Measurements from ENCODE around the gene RNF128. TPM values are rescaled to one million over a fixed set of nuclear protein-coding genes. Genes with fewer than 3 reads are reported as not detected.
A peak's percentile ranks its signal among the peaks of the same experiment; 100 is the strongest.

The RNF128 gene
- total and polyA plus RNA-seq, 2 of the 13 experiments (the other 11 are each of a cell fraction or from before 2014, with no cell fraction given): 18.5 to 43.5 TPM

GRCh38 chrX:106726485-106727437, at the start of gene RNF128 (continued):
- no peak for TF ChIP-seq AKNA (CRISPR knock-in tag; IDR thresholded peaks at IDR 0.05; ENCODE audit: borderline replicate concordance)
- TF ChIP-seq ASH2L (IDR thresholded peaks at IDR 0.05; ENCODE audit: insufficient read length, low read depth, low read length): peak; percentile 76
- TF ChIP-seq HMGXB4 (CRISPR knock-in tag; IDR thresholded peaks at IDR 0.05; ENCODE audit: borderline replicate concordance in 1 of 2, low read depth in 1 of 2): peak; percentile 67 to 68; a peak in 1 of 4 replicates
- TF ChIP-seq CHCHD3 (CRISPR knock-in tag; IDR thresholded peaks at IDR 0.05): no peak
- no peak for TF ChIP-seq FIP1L1 (IDR thresholded peaks at IDR 0.05; ENCODE audit: borderline replicate concordance, insufficient read depth, low read depth, low read length)
- no peak for TF ChIP-seq ZNF224 (CRISPR knock-in tag; IDR thresholded peaks at IDR 0.05)
- no peak for TF ChIP-seq NPAS2 (CRISPR knock-in tag; IDR thresholded peaks at IDR 0.05; ENCODE audit: borderline replicate concordance)
- no peak for TF ChIP-seq ZBTB38 (CRISPR knock-in tag; IDR thresholded peaks at IDR 0.05)
- no peak for TF ChIP-seq ZNF782 (CRISPR knock-in tag; IDR thresholded peaks at IDR 0.05; ENCODE audit: borderline replicate concordance)
- no peak; the same call in 1 of the 2 replicates for TF ChIP-seq DZIP1 (CRISPR knock-in tag; IDR thresholded peaks at IDR 0.05)
- TF ChIP-seq ZBTB25 (CRISPR knock-in tag; IDR thresholded peaks at IDR 0.05): no peak
- peak; percentile 47; the same call in 1 of the 2 replicates for TF ChIP-seq MYC (CRISPR knock-in tag; IDR thresholded peaks at IDR 0.05; ENCODE audit: borderline replicate concordance)
- no peak for TF ChIP-seq ZNF629 (CRISPR knock-in tag; conservative IDR thresholded peaks at IDR 0.05)
- TF ChIP-seq ZNF180 (CRISPR knock-in tag; IDR thresholded peaks at IDR 0.05; ENCODE audit: borderline replicate concordance, low read depth): no peak

Measured in HepG2 (cell line).